Activated T-helper 1 cell treated with anti-CD3 and anti-CD28 coated beads, Interleukin-12 subunit alpha, Interleukin-12 subunit beta, Interleukin-2, Interleukin-4 antibody, amounts not matched to agents 30 ng/mL and 10 ng/mL and 1 ng/mL, durations not matched to agents 14 hours and 24 hours and 36 hours (primary cell): ENCODE measurements around the gene DNAH1. TPM values are rescaled to one million over a fixed set of nuclear protein-coding genes. Genes with fewer than 3 reads are reported as not detected.

ENCODE experiments used
- DNase-seq: peaks from one replicate; pipeline ENCODE4 v3.0.0; 2021; ENCODE audit warnings: low spot score
- H3K27ac Mint-ChIP-seq: one replicate; pipeline ENCODE4 v1.8.0; 2021; ENCODE audit warnings: mild to moderate bottlenecking, mixed read lengths
- H3K27me3 Mint-ChIP-seq: one replicate; pipeline ENCODE4 v1.8.0; 2022; ENCODE audit warnings: mild to moderate bottlenecking, moderate library complexity, mixed read lengths; ENCODE audit not compliant: insufficient read depth
- H3K36me3 Mint-ChIP-seq: one replicate; pipeline ENCODE4 v1.8.0; 2021; ENCODE audit warnings: low read depth, mixed read lengths
- H3K4me1 Mint-ChIP-seq: one replicate; pipeline ENCODE4 v1.8.0; 2021; ENCODE audit warnings: low read depth, mixed read lengths
- H3K4me3 Mint-ChIP-seq: one replicate; pipeline ENCODE4 v1.8.0; 2021; ENCODE audit warnings: mild to moderate bottlenecking, moderate library complexity, mixed read lengths
- H3K9me3 Mint-ChIP-seq: one replicate; pipeline ENCODE4 v1.8.0; 2021; ENCODE audit warnings: mixed read lengths
- intact Hi-C: fragments of 100-400 bp; cut with micrococcal nuclease; formaldehyde crosslinking; loops from one replicate; pipeline ENCODE4 v1.15.1; 2024
- total RNA-seq: library from RNA; stranded (reverse); gene quantifications from 2 replicates; pipeline ENCODE4 v1.2.3, GENCODE V29; 2022

DNAH1 gene
- total RNA-seq, 1 donor from 2014 or later, result 12.1 TPM

- H3K36me3 Mint-ChIP-seq, result no peaks in the 10 kb centered on the region
- intact Hi-C loops, result no loop called here
- H3K4me1 Mint-ChIP-seq, result no peaks in the 10 kb centered on the region
- DNase-seq, result no peak
- H3K9me3 Mint-ChIP-seq, result no peaks in the 10 kb centered on the region
- H3K27me3 Mint-ChIP-seq, result peaks cover 9% of the 10 kb centered on the region
- H3K4me3 Mint-ChIP-seq, result no peak overlapping the region
- no peak overlapping the region for H3K27ac Mint-ChIP-seq
These were observed 115.5 kb downstream of the DNAH1 start for GRCh38 chr3:52431459-52432223.

- H3K27me3 Mint-ChIP-seq, result peaks cover 8% of the 10 kb centered on the region
These were observed 116.1 kb downstream of the DNAH1 start for GRCh38 chr3:52432225-52432624.

GRCh38 chr3:52432691-52433141 lies 116.6 kb downstream of the DNAH1 start:
- intact Hi-C loops, result no loop called here
- H3K27ac Mint-ChIP-seq, result no peak overlapping the region
- H3K4me1 Mint-ChIP-seq, result no peaks in the 10 kb centered on the region

More at GRCh38 chr3:52432225-52432624, 116.1 kb downstream of the DNAH1 start:
- DNase-seq, result no peak
- no peaks in the 10 kb centered on the region for H3K9me3 Mint-ChIP-seq
- H3K4me1 Mint-ChIP-seq, result no peaks in the 10 kb centered on the region
- no peak overlapping the region for H3K4me3 Mint-ChIP-seq
- intact Hi-C loops, result no loop called here
- no peaks in the 10 kb centered on the region for H3K36me3 Mint-ChIP-seq
- no peak overlapping the region for H3K27ac Mint-ChIP-seq

GRCh38 chr3:52433328-52433995 lies 117.3 kb downstream of the DNAH1 start:
- Mint-ChIP-seq H3K4me1 (no peaks in the 10 kb centered on the region), H3K27me3 (peaks cover 5% of the 10 kb centered on the region), H3K27ac (no peak overlapping the region), H3K9me3 (no peaks in the 10 kb centered on the region), H3K36me3 (no peaks in the 10 kb centered on the region), H3K4me3 (no peak overlapping the region)
- DNase-seq, result no peak
- intact Hi-C loops, result no loop called here

More at GRCh38 chr3:52432691-52433141, 116.6 kb downstream of the DNAH1 start:
- Mint-ChIP-seq H3K36me3 (no peaks in the 10 kb centered on the region), H3K9me3 (no peaks in the 10 kb centered on the region), H3K4me3 (no peak overlapping the region), H3K27me3 (peaks cover 9% of the 10 kb centered on the region)
- no peak for DNase-seq

GRCh38 chr3:52433996-52434479 lies 117.9 kb downstream of the DNAH1 start:
- no peaks in the 10 kb centered on the region for H3K4me1 Mint-ChIP-seq
- intact Hi-C loops, result no loop called here
- H3K36me3 Mint-ChIP-seq, result no peaks in the 10 kb centered on the region
- no peak overlapping the region for H3K4me3 Mint-ChIP-seq
- no peak for DNase-seq
- H3K27ac Mint-ChIP-seq, result no peak overlapping the region
- no peaks in the 10 kb centered on the region for H3K9me3 Mint-ChIP-seq
- H3K27me3 Mint-ChIP-seq, result peaks cover 4% of the 10 kb centered on the region

GRCh38 chr3:52434491-52435115 lies 118.5 kb downstream of the DNAH1 start:
- H3K27me3 Mint-ChIP-seq, result peaks cover 4% of the 10 kb centered on the region
- H3K36me3 Mint-ChIP-seq, result no peaks in the 10 kb centered on the region
- H3K4me1 Mint-ChIP-seq, result no peaks in the 10 kb centered on the region
- H3K4me3 Mint-ChIP-seq, result no peak overlapping the region
- no peak for DNase-seq
- H3K9me3 Mint-ChIP-seq, result no peaks in the 10 kb centered on the region
- no peak overlapping the region for H3K27ac Mint-ChIP-seq
- intact Hi-C loops, result no loop called here

GRCh38 chr3:52435246-52436101 lies 119.4 kb downstream of the DNAH1 start:
- Mint-ChIP-seq H3K27ac (no peak overlapping the region), H3K36me3 (no peaks in the 10 kb centered on the region), H3K9me3 (no peaks in the 10 kb centered on the region), H3K4me3 (no peak overlapping the region), H3K4me1 (no peaks in the 10 kb centered on the region), H3K27me3 (peaks cover 4% of the 10 kb centered on the region)
- DNase-seq, result no peak
- intact Hi-C loops, result no loop called here

- no peaks in the 10 kb centered on the region for H3K4me1 Mint-ChIP-seq
- intact Hi-C loops, result no loop called here
These were observed 120.5 kb downstream of the DNAH1 start for GRCh38 chr3:52436500-52437149.

GRCh38 chr3:52437326-52438103 lies 121.4 kb downstream of the DNAH1 start:
- Mint-ChIP-seq H3K9me3 (no peaks in the 10 kb centered on the region), H3K4me1 (no peaks in the 10 kb centered on the region), H3K36me3 (no peaks in the 10 kb centered on the region), H3K4me3 (no peak overlapping the region), H3K27me3 (peaks cover 4% of the 10 kb centered on the region), H3K27ac (peak overlapping the region; percentile 52)
- intact Hi-C loops, result no loop called here
- no peak for DNase-seq

More at GRCh38 chr3:52436500-52437149, 120.5 kb downstream of the DNAH1 start:
- Mint-ChIP-seq H3K36me3 (no peaks in the 10 kb centered on the region), H3K4me3 (no peak overlapping the region), H3K9me3 (no peaks in the 10 kb centered on the region), H3K27ac (no peak overlapping the region), H3K27me3 (peaks cover 4% of the 10 kb centered on the region)
- no peak for DNase-seq

GRCh38 chr3:52438104-52438376 lies 121.9 kb downstream of the DNAH1 start:
- H3K27ac Mint-ChIP-seq, result no peak overlapping the region
- H3K4me3 Mint-ChIP-seq, result no peak overlapping the region
- H3K4me1 Mint-ChIP-seq, result no peaks in the 10 kb centered on the region
- DNase-seq, result no peak
- no peaks in the 10 kb centered on the region for H3K9me3 Mint-ChIP-seq
- intact Hi-C loops, result no loop called here
- no peaks in the 10 kb centered on the region for H3K36me3 Mint-ChIP-seq
- H3K27me3 Mint-ChIP-seq, result peaks cover 4% of the 10 kb centered on the region

- Mint-ChIP-seq H3K27me3 (peaks cover 2% of the 10 kb centered on the region), H3K27ac (no peak overlapping the region), H3K9me3 (no peaks in the 10 kb centered on the region), H3K36me3 (no peaks in the 10 kb centered on the region), H3K4me3 (no peak overlapping the region), H3K4me1 (no peaks in the 10 kb centered on the region)
- no peak for DNase-seq
- intact Hi-C loops, result no loop called here
These were observed 122.7 kb downstream of the DNAH1 start for GRCh38 chr3:52438579-52439425.
